HEK293 (cell line): ENCODE results near the gene DIRAS1.

ENCODE experiments used
- CTCF ChIA-PET: fragments of 350-600 bp; formaldehyde crosslinking; extraction: SDS; loops from one replicate; lab custom pipeline; 2021; ENCODE audit warnings: antibody characterized with exemption; lab: Yijun Ruan, JAX
- POLR2A ChIA-PET: fragments of 300-600 bp; formaldehyde crosslinking; extraction: SDS; loops from one replicate; lab custom pipeline; 2020; ENCODE audit warnings: antibody characterized with exemption, inconsistent platforms; lab: Yijun Ruan, JAX
- H3K27ac ChIP-seq: fragments of 200-500 bp; sonication (Bioruptor generic); 2 replicates; pipeline ENCODE4 v1.5.1; 2014; ENCODE audit warnings: low read depth, low read length, control low read depth, inconsistent platforms; ENCODE audit errors: extremely low read depth
- H3K36me3 ChIP-seq, 2 experiments: fragments of 200-500 bp in 1 of 2; sonication (Bioruptor generic) in 1 of 2; 1 replicate in 1 of 2; 2 replicates in 1 of 2; pipeline ENCODE4 v1.5.1; 2014 to 2017; ENCODE audit warnings: inconsistent platforms in 2 of 2, low read length in 2 of 2; ENCODE audit not compliant: control insufficient read depth in 2 of 2, insufficient read depth in 1 of 2
- H3K4me1 ChIP-seq: fragments of 200-500 bp; sonication (Bioruptor generic); 2 replicates; pipeline ENCODE4 v1.5.1; 2014; ENCODE audit warnings: mild to moderate bottlenecking, low read length, inconsistent platforms; ENCODE audit not compliant: control insufficient read depth, insufficient read depth
- H3K4me3 ChIP-seq: 2 replicates; pipeline ENCODE4 v1.5.1; 2011; ENCODE audit warnings: low read depth, mild to moderate bottlenecking, control low read depth, low read length, moderate library complexity
- H3K9me3 ChIP-seq: fragments of 200-500 bp; sonication (Bioruptor generic); 2 replicates; pipeline ENCODE4 v1.5.1; 2014; ENCODE audit warnings: low read depth, low read length, inconsistent platforms; ENCODE audit not compliant: control insufficient read depth, insufficient read depth
- KLF1 ChIP-seq: fragments of 450-650 bp; formaldehyde crosslinking; IDR thresholded peaks from 2 replicates; pipeline ENCODE4 v1.5.1; 2016; ENCODE audit warnings: missing biosample characterization, missing genetic modification characterization
- MYNN ChIP-seq: fragments of 450-650 bp; formaldehyde crosslinking; IDR thresholded peaks from 2 replicates; pipeline ENCODE4 v1.5.1; 2016; ENCODE audit warnings: missing biosample characterization, missing genetic modification characterization, borderline replicate concordance
- SP7 ChIP-seq: fragments of 450-650 bp; formaldehyde crosslinking; IDR thresholded peaks from 2 replicates; pipeline ENCODE4 v1.5.1; 2016; ENCODE audit warnings: missing biosample characterization, missing genetic modification characterization
- ZBTB17 ChIP-seq: fragments of 450-650 bp; formaldehyde crosslinking; IDR thresholded peaks from 2 replicates; pipeline ENCODE4 v1.5.1; 2016; ENCODE audit warnings: missing biosample characterization, missing genetic modification characterization
- ZBTB8A ChIP-seq: fragments of 450-650 bp; formaldehyde crosslinking; IDR thresholded peaks from 2 replicates; pipeline ENCODE4 v1.5.1; 2016; ENCODE audit warnings: missing biosample characterization, missing genetic modification characterization
- ZFHX2 ChIP-seq: fragments of 450-650 bp; formaldehyde crosslinking; conservative IDR thresholded peaks from 2 replicates; pipeline ENCODE4 v1.5.1; 2016; ENCODE audit warnings: missing biosample characterization, missing genetic modification characterization
- ZFP41 ChIP-seq: fragments of 450-650 bp; formaldehyde crosslinking; IDR thresholded peaks from 2 replicates; pipeline ENCODE4 v1.5.1; 2016; ENCODE audit warnings: missing biosample characterization, missing genetic modification characterization, borderline replicate concordance
- ZIC2 ChIP-seq: fragments of 450-650 bp; formaldehyde crosslinking; IDR thresholded peaks from 2 replicates; pipeline ENCODE4 v1.5.1; 2016; ENCODE audit warnings: missing biosample characterization, missing genetic modification characterization
- ZNF138 ChIP-seq: fragments of 450-650 bp; formaldehyde crosslinking; IDR thresholded peaks from 2 replicates; pipeline ENCODE4 v1.5.1; 2016; ENCODE audit warnings: missing biosample characterization, missing genetic modification characterization, borderline replicate concordance
- ZNF157 ChIP-seq: fragments of 450-650 bp; formaldehyde crosslinking; IDR thresholded peaks from 2 replicates; pipeline ENCODE4 v1.5.1; 2016; ENCODE audit warnings: missing biosample characterization, missing genetic modification characterization
- ZNF223 ChIP-seq: fragments of 450-650 bp; formaldehyde crosslinking; IDR thresholded peaks from 2 replicates; pipeline ENCODE4 v1.5.1; 2016; ENCODE audit warnings: missing biosample characterization, missing genetic modification characterization
- ZNF416 ChIP-seq: fragments of 450-650 bp; formaldehyde crosslinking; IDR thresholded peaks from 2 replicates; pipeline ENCODE4 v1.5.1; 2016; ENCODE audit warnings: missing biosample characterization, missing genetic modification characterization
- ZNF600 ChIP-seq: fragments of 450-650 bp; formaldehyde crosslinking; IDR thresholded peaks from 2 replicates; pipeline ENCODE4 v1.5.1; 2016; ENCODE audit warnings: missing biosample characterization, missing genetic modification characterization
- ZNF677 ChIP-seq: fragments of 450-650 bp; IDR thresholded peaks from 2 replicates; pipeline ENCODE4 v1.5.0; 2018; ENCODE audit warnings: missing biosample characterization, mild to moderate bottlenecking, missing genetic modification characterization, moderate library complexity
- TF ChIP-seq, protein P1 (sequence below): fragments of 450-650 bp; formaldehyde crosslinking; IDR thresholded peaks from 2 replicates; pipeline ENCODE4 v1.5.1; 2016; ENCODE audit warnings: missing biosample characterization, missing genetic modification characterization
- TF ChIP-seq, protein P2 (sequence below): fragments of 450-650 bp; formaldehyde crosslinking; IDR thresholded peaks from 2 replicates; pipeline ENCODE4 v1.5.1; 2016; ENCODE audit warnings: missing biosample characterization, missing genetic modification characterization
- TF ChIP-seq, protein P3 (sequence below): fragments of 450-650 bp; formaldehyde crosslinking; IDR thresholded peaks from 2 replicates; pipeline ENCODE4 v1.5.1; 2017; ENCODE audit warnings: missing biosample characterization, missing genetic modification characterization
- TF ChIP-seq, protein P4 (sequence below): fragments of 450-650 bp; formaldehyde crosslinking; optimal IDR thresholded peaks from 2 replicates; pipeline ENCODE3; 2016; ENCODE audit warnings: missing biosample characterization, mild to moderate bottlenecking, missing genetic modification characterization
- TF ChIP-seq, protein P5 (sequence below): fragments of 450-650 bp; formaldehyde crosslinking; IDR thresholded peaks from 2 replicates; pipeline ENCODE4 v1.5.1; 2016; ENCODE audit warnings: missing biosample characterization, missing genetic modification characterization
- TF ChIP-seq, protein P6 (sequence below): fragments of 450-650 bp; formaldehyde crosslinking; IDR thresholded peaks from 2 replicates; pipeline ENCODE4 v1.5.1; 2016; ENCODE audit warnings: missing biosample characterization, missing genetic modification characterization

DIRAS1 gene

DNA sequence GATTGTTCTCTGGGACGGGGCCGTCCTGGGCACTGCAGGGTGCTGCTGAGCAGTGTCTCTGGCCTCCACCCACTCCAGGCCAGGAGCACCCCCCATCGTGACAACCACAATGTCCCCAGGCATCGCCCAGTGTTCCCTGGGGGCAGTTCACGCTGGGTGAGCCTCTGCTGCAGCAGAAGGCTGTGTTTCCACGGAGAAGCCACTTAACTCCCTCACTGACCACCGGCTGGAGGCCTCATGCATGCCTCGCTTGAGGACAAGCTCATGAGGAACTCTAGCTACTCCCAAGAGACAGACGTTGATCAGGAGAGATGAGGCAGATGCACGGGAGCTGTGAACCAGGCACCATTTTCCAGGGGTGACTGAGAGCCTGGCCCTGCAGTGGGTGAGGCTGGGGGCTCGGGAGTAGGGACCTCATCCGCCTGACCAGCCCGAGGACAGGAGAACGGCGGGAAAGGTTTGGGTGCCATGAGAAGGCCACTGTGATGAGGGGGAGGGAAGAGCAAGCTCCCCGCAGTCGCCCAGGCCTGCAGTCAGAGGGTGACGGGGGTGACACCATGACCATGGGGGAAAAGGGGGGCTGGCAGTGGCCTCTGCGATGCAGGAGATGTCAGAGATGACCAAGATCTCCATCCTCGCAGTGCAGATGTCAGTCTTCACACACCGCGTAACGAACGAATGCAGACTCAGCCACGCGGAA, 13.6 kb upstream of the DIRAS1 start:
- Histone ChIP-seq H3K4me1 (no peaks in the 10 kb centered on the region), H3K36me3 (peaks cover 0 to 51% of the 10 kb centered on the region in 2 experiments; a peak in 2 of 3 replicates), H3K4me3 (no peak overlapping the region), H3K27ac (no peak overlapping the region), H3K9me3 (no peaks in the 10 kb centered on the region)
- POLR2A ChIA-PET, result interaction anchor here (0.5 to 0.8 kb wide), 2 partner anchors 51 to 715 kb away, joined by 3 to 7 read pairs; partner anchors contain the start of gene THOP1
- CTCF ChIA-PET, result interaction anchor here (1.4 kb wide), 1 partner anchor 15 kb away, joined by 6 read pairs; no protein-coding TSS in a partner anchor
- no peak for TF ChIP-seq ZNF223
- no peak for TF ChIP-seq ZNF677 (tag by site-specific recombination)
- peak; percentile 93 for TF ChIP-seq ZIC2
- TF ChIP-seq ZFP41 (tag by site-specific recombination), result no peak
- no peak for TF ChIP-seq ZNF157 (tag by site-specific recombination)
- no peak for TF ChIP-seq ZNF600 (tag by site-specific recombination)

DNA sequence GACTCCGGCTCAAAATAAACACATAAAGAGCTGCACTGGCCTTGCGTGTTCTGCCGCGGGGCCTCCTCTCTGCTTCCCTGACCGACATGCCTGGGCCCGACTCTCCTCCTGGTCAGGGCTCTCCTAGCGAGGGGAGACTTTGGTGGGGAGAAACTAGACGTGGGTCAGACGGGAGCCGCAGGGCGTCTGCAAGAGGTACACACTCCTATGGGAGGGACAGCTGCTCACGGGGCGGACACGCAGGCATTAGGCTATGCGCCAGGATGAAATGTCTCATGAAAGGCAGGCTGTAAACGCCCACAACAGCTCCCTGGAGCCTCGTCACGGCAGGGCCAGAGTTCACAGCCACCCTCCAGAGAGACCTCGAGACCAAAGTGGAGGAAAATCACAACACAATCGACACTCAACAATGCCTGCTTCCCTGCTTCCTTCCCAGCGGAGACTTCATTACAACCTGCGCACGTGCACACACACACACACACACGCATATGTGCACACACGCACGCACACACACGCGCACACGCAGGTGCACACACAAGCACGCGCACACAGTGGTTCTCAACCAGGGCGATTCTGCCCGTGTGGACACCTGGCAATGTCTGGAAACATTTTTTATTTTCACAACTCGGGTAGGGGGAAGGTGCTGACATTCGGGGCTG, 12.9 kb upstream of the DIRAS1 start:
- no peak overlapping the region for H3K4me3 ChIP-seq
- H3K4me1 ChIP-seq, result no peaks in the 10 kb centered on the region
- no peaks in the 10 kb centered on the region for H3K9me3 ChIP-seq
- POLR2A ChIA-PET, result interaction anchor here (0.5 to 0.6 kb wide), 2 partner anchors 33 to 714 kb away, joined by 6 to 7 read pairs; no protein-coding TSS in a partner anchor
- peaks cover 0 to 51% of the 10 kb centered on the region in 2 experiments; a peak in 2 of 3 replicates for H3K36me3 ChIP-seq
- CTCF ChIA-PET, result interaction anchor here (0.6 to 1.4 kb wide), 2 partner anchors 16 to 379 kb away, joined by 6 read pairs; no protein-coding TSS in a partner anchor
- H3K27ac ChIP-seq, result no peak overlapping the region; the same call in 1 of the 2 replicates
- peak; percentile 34; the same call in 1 of the 2 replicates for TF ChIP-seq SP7 (tag by site-specific recombination)
- no peak for TF ChIP-seq ZNF138 (tag by site-specific recombination)
- TF ChIP-seq, protein P1, sequence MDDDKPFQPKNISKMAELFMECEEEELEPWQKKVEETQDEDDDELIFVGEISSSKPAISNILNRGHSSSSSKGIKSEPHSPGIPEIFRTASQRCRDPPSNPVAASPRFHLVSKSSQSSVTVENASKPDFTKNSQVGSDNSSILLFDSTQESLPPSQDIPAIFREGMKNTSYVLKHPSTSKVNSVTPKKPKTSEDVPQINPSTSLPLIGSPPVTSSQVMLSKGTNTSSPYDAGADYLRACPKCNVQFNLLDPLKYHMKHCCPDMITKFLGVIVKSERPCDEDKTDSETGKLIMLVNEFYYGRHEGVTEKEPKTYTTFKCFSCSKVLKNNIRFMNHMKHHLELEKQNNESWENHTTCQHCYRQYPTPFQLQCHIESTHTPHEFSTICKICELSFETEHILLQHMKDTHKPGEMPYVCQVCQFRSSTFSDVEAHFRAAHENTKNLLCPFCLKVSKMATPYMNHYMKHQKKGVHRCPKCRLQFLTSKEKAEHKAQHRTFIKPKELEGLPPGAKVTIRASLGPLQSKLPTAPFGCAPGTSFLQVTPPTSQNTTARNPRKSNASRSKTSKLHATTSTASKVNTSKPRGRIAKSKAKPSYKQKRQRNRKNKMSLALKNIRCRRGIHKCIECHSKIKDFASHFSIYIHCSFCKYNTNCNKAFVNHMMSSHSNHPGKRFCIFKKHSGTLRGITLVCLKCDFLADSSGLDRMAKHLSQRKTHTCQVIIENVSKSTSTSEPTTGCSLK (tag by site-specific recombination), result no peak
- no peak for TF ChIP-seq ZNF416 (tag by site-specific recombination)
- TF ChIP-seq, protein P2, sequence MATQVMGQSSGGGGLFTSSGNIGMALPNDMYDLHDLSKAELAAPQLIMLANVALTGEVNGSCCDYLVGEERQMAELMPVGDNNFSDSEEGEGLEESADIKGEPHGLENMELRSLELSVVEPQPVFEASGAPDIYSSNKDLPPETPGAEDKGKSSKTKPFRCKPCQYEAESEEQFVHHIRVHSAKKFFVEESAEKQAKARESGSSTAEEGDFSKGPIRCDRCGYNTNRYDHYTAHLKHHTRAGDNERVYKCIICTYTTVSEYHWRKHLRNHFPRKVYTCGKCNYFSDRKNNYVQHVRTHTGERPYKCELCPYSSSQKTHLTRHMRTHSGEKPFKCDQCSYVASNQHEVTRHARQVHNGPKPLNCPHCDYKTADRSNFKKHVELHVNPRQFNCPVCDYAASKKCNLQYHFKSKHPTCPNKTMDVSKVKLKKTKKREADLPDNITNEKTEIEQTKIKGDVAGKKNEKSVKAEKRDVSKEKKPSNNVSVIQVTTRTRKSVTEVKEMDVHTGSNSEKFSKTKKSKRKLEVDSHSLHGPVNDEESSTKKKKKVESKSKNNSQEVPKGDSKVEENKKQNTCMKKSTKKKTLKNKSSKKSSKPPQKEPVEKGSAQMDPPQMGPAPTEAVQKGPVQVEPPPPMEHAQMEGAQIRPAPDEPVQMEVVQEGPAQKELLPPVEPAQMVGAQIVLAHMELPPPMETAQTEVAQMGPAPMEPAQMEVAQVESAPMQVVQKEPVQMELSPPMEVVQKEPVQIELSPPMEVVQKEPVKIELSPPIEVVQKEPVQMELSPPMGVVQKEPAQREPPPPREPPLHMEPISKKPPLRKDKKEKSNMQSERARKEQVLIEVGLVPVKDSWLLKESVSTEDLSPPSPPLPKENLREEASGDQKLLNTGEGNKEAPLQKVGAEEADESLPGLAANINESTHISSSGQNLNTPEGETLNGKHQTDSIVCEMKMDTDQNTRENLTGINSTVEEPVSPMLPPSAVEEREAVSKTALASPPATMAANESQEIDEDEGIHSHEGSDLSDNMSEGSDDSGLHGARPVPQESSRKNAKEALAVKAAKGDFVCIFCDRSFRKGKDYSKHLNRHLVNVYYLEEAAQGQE (tag by site-specific recombination), result no peak
- peak; percentile 58 for TF ChIP-seq ZBTB8A
- peak; percentile 51 for TF ChIP-seq ZBTB17 (tag by site-specific recombination)
- peak; percentile 89 for TF ChIP-seq ZNF600 (tag by site-specific recombination)
- TF ChIP-seq, protein P3, sequence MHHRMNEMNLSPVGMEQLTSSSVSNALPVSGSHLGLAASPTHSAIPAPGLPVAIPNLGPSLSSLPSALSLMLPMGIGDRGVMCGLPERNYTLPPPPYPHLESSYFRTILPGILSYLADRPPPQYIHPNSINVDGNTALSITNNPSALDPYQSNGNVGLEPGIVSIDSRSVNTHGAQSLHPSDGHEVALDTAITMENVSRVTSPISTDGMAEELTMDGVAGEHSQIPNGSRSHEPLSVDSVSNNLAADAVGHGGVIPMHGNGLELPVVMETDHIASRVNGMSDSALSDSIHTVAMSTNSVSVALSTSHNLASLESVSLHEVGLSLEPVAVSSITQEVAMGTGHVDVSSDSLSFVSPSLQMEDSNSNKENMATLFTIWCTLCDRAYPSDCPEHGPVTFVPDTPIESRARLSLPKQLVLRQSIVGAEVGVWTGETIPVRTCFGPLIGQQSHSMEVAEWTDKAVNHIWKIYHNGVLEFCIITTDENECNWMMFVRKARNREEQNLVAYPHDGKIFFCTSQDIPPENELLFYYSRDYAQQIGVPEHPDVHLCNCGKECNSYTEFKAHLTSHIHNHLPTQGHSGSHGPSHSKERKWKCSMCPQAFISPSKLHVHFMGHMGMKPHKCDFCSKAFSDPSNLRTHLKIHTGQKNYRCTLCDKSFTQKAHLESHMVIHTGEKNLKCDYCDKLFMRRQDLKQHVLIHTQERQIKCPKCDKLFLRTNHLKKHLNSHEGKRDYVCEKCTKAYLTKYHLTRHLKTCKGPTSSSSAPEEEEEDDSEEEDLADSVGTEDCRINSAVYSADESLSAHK (tag by site-specific recombination), result no peak
- no peak for TF ChIP-seq MYNN (tag by site-specific recombination)
- TF ChIP-seq ZIC2, result 0 out of 2 replicates have a peak, but pooled peaks have one; percentile 5
- TF ChIP-seq, protein P4, sequence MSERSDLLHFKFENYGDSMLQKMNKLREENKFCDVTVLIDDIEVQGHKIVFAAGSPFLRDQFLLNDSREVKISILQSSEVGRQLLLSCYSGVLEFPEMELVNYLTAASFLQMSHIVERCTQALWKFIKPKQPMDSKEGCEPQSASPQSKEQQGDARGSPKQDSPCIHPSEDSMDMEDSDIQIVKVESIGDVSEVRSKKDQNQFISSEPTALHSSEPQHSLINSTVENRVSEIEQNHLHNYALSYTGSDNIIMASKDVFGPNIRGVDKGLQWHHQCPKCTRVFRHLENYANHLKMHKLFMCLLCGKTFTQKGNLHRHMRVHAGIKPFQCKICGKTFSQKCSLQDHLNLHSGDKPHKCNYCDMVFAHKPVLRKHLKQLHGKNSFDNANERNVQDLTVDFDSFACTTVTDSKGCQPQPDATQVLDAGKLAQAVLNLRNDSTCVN (tag by site-specific recombination), result peak; percentile 27
- TF ChIP-seq KLF1 (tag by site-specific recombination), result peak; percentile 31
- TF ChIP-seq, protein P5, sequence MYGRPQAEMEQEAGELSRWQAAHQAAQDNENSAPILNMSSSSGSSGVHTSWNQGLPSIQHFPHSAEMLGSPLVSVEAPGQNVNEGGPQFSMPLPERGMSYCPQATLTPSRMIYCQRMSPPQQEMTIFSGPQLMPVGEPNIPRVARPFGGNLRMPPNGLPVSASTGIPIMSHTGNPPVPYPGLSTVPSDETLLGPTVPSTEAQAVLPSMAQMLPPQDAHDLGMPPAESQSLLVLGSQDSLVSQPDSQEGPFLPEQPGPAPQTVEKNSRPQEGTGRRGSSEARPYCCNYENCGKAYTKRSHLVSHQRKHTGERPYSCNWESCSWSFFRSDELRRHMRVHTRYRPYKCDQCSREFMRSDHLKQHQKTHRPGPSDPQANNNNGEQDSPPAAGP (tag by site-specific recombination), result peak; percentile 86
- TF ChIP-seq, protein P6, sequence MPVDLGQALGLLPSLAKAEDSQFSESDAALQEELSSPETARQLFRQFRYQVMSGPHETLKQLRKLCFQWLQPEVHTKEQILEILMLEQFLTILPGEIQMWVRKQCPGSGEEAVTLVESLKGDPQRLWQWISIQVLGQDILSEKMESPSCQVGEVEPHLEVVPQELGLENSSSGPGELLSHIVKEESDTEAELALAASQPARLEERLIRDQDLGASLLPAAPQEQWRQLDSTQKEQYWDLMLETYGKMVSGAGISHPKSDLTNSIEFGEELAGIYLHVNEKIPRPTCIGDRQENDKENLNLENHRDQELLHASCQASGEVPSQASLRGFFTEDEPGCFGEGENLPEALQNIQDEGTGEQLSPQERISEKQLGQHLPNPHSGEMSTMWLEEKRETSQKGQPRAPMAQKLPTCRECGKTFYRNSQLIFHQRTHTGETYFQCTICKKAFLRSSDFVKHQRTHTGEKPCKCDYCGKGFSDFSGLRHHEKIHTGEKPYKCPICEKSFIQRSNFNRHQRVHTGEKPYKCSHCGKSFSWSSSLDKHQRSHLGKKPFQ, result no peak
- peak; percentile 65 for TF ChIP-seq ZFHX2 (tag by site-specific recombination)
